H1 (cell line): ENCODE measurements around the gene PKN3.

Source experiments
- CREB1 ChIP-seq: IDR thresholded peaks from 2 replicates; pipeline ENCODE4 v1.6.1; 2012; ENCODE audit warnings: inconsistent platforms
- EP300 ChIP-seq, 2 experiments: IDR thresholded peaks; 1 replicate in 1 of 2; 2 replicates in 1 of 2; pipeline ENCODE4 v1.6.1; 2011 to 2012; ENCODE audit warnings: low read depth in 2 of 2, low read length in 2 of 2, mild to moderate bottlenecking in 2 of 2, borderline replicate concordance in 1 of 2, inconsistent platforms in 1 of 2, moderate library complexity in 1 of 2
- KDM5A ChIP-seq: fragments of 200-600 bp; IDR thresholded peaks from 2 replicates; pipeline ENCODE4 v1.7.1; 2012; ENCODE audit warnings: mild to moderate bottlenecking, low read length, inconsistent platforms, mixed read lengths
- POLR2A ChIP-seq, 2 experiments: IDR thresholded peaks; 1 replicate in 1 of 2; 2 replicates in 1 of 2; pipeline ENCODE4 v1.6.1; 2011; ENCODE audit warnings: low read depth in 2 of 2, low read length in 2 of 2, mild to moderate bottlenecking in 2 of 2; ENCODE audit errors: control extremely low read depth in 1 of 2
- POLR2AphosphoS5 ChIP-seq: IDR thresholded peaks from 2 replicates; pipeline ENCODE4 v1.6.1; 2011; ENCODE audit warnings: low read depth, low read length
- SP2 ChIP-seq: IDR thresholded peaks from 2 replicates; pipeline ENCODE4 v1.6.1; 2012; ENCODE audit warnings: mild to moderate bottlenecking, low read length, inconsistent platforms
- SRF ChIP-seq: IDR thresholded peaks from 2 replicates; pipeline ENCODE4 v1.6.1; 2011; ENCODE audit warnings: mild to moderate bottlenecking, low read depth, low read length, moderate library complexity
- TAF7 ChIP-seq: optimal IDR thresholded peaks from 2 replicates; pipeline ENCODE3; 2011; ENCODE audit warnings: low read depth, mild to moderate bottlenecking, inconsistent platforms, low read length, moderate library complexity, borderline replicate concordance
- ZNF274 ChIP-seq: IDR thresholded peaks from 2 replicates; pipeline ENCODE4 v1.7.0; 2012; ENCODE audit warnings: low read length, borderline replicate concordance; ENCODE audit errors: extremely low read depth
- TF ChIP-seq, protein P1 (sequence below): IDR thresholded peaks from 2 replicates; pipeline ENCODE4 v1.6.1; 2012; ENCODE audit warnings: low read length, inconsistent platforms
- TF ChIP-seq, protein P2 (sequence below), 3 experiments: IDR thresholded peaks; 1 replicate in 2 of 3; 2 replicates in 1 of 3; pipeline versions ENCODE4 v1.5.1 to v1.6.1; 2011; ENCODE audit warnings: low read length in 3 of 3, mild to moderate bottlenecking in 3 of 3, inconsistent platforms in 2 of 3, low read depth in 1 of 3, moderate library complexity in 1 of 3; ENCODE audit not compliant: insufficient read depth in 1 of 3; ENCODE audit errors: control extremely low read depth in 1 of 3
- TF ChIP-seq, protein P3 (sequence below): IDR thresholded peaks from 2 replicates; pipeline ENCODE4 v1.6.1; 2012; ENCODE audit warnings: inconsistent platforms

DNA sequence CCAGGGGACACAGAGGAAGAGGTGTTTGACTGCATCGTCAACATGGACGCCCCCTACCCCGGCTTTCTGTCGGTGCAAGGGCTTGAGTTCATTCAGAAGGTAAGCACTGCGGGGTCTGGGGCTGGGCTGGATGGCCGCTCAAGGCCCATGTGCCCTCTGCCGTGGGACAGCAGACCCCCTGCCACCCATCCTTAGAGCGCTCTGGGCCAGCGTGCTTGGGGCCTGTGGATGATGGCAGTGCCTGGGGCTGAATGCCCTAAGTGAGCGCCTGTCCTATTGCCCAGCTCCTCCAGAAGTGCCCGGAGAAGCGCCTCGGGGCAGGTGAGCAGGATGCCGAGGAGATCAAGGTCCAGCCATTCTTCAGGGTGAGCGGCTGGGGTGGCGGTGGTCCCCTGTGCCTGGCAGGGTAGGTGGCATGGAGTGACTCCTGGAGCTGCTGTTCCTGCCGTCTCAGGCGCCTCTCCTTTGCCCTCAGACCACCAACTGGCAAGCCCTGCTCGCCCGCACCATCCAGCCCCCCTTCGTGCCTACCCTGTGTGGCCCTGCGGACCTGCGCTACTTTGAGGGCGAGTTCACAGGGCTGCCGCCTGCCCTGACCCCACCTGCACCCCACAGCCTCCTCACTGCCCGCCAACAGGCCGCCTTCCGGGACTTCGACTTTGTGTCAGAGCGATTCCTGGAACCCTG, 17.8 kb downstream of the PKN3 start:
- TF ChIP-seq, protein P1, sequence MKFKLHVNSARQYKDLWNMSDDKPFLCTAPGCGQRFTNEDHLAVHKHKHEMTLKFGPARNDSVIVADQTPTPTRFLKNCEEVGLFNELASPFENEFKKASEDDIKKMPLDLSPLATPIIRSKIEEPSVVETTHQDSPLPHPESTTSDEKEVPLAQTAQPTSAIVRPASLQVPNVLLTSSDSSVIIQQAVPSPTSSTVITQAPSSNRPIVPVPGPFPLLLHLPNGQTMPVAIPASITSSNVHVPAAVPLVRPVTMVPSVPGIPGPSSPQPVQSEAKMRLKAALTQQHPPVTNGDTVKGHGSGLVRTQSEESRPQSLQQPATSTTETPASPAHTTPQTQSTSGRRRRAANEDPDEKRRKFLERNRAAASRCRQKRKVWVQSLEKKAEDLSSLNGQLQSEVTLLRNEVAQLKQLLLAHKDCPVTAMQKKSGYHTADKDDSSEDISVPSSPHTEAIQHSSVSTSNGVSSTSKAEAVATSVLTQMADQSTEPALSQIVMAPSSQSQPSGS = no peak
- TF ChIP-seq SP2 (no peak), SRF (no peak), ZNF274 (no peak), TAF7 (no peak), POLR2AphosphoS5 (no peak), EP300 (IDR thresholded peaks at IDR 0.05; ENCODE audit: borderline replicate concordance in 1 of 2, low read depth in 2 of 2, low read length in 2 of 2) (no peak), POLR2A (IDR thresholded peaks at IDR 0.05; ENCODE audit: control extremely low read depth in 1 of 2, low read depth in 2 of 2, low read length in 2 of 2) (no peak), KDM5A (no peak), CREB1 (no peak)
- TF ChIP-seq, protein P2, sequence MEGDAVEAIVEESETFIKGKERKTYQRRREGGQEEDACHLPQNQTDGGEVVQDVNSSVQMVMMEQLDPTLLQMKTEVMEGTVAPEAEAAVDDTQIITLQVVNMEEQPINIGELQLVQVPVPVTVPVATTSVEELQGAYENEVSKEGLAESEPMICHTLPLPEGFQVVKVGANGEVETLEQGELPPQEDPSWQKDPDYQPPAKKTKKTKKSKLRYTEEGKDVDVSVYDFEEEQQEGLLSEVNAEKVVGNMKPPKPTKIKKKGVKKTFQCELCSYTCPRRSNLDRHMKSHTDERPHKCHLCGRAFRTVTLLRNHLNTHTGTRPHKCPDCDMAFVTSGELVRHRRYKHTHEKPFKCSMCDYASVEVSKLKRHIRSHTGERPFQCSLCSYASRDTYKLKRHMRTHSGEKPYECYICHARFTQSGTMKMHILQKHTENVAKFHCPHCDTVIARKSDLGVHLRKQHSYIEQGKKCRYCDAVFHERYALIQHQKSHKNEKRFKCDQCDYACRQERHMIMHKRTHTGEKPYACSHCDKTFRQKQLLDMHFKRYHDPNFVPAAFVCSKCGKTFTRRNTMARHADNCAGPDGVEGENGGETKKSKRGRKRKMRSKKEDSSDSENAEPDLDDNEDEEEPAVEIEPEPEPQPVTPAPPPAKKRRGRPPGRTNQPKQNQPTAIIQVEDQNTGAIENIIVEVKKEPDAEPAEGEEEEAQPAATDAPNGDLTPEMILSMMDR (IDR thresholded peaks at IDR 0.05; ENCODE audit: control extremely low read depth in 1 of 3, insufficient read depth in 1 of 3, low read depth in 1 of 3, low read length in 3 of 3) = peak in 1 of 3 experiments; percentile 11; a peak in 2 of 4 replicates
- TF ChIP-seq, protein P3, sequence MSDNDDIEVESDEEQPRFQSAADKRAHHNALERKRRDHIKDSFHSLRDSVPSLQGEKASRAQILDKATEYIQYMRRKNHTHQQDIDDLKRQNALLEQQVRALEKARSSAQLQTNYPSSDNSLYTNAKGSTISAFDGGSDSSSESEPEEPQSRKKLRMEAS = no peak
